GM12874 (cell line): ENCODE measurements around the gene LAMB1.

Experiments
- CTCF ChIP-seq: IDR thresholded peaks from 2 replicates; pipeline ENCODE4 v1.5.1; 2011; ENCODE audit warnings: low read depth, mild to moderate bottlenecking, control low read depth, low read length, moderate library complexity; ENCODE audit not compliant: insufficient read depth

LAMB1 gene

DNA sequence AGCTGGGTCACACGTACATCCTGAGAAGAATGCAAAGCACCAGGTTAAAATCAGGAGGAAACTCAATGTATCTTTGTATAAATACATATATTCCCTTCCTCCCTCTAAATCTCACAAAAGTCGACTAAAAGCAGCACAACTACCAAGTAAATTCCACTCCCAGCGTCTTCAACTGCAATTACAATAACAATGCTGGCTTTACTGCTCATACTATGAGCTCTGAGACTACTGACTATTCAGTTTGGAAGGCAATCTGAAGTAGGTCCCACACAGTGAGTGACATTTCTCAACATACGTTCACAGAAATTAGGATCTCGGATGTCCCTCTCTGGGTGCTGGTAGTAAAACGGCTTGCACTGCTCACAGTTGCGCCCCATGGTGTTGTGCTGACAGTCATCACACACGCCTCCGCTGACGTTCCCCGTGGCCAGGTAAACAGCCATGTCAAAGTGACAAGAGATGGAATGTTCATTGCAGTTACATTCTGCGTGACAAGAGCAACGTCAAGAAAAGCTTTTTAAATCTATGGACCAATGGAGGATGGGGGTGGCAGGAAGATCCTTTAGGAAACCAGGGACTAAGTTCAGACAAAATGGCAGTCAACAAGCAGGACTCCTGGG is 27.5 kb downstream of the LAMB1 start:
- TF ChIP-seq CTCF, result no peak

- TF ChIP-seq CTCF, result no peak
Measured at GRCh38 chr7:107973861-107974260, 29.1 kb downstream of the LAMB1 start.

- TF ChIP-seq CTCF, result no peak
Measured at GRCh38 chr7:107972941-107973376, 30.0 kb downstream of the LAMB1 start.

DNA sequence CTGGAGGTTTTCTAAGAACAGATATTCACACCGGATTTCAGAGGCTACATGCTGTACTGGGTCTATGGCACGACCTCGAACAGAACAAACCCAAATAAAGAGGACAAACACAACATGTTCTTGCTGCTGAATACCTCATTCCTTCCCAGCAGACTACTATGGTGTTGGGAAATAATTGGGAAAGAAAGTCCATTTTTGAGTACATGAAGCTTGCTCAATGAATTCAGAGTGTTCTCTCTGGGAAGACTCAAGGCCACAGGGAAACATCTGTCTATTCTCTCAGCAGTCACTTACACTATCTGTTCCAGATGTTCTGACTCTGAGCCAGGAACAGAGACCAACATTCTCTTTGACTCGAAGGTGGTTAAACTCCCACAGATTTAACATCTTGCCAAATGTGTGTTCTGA is 30.9 kb downstream of the LAMB1 start:
- TF ChIP-seq CTCF, result no peak

DNA sequence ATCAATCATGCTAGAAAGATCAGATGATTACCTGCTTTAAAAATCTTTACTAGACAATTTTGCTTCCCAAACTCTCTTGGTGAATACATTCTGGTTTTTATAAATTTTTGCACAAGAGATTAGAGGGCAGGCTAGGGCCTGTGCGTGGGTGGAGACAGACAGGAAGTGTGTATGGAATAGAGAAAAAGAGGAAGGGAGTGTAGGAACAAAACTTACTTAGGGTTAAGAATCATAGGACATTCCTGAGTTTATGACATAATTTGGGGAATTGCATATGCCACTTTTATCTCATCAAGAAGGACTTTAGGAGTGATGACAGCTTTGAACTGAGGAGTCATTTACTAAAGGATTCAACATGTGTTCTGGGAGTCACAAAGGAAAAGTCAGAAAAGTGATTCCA is 31.3 kb downstream of the LAMB1 start:
- TF ChIP-seq CTCF, result no peak

DNA sequence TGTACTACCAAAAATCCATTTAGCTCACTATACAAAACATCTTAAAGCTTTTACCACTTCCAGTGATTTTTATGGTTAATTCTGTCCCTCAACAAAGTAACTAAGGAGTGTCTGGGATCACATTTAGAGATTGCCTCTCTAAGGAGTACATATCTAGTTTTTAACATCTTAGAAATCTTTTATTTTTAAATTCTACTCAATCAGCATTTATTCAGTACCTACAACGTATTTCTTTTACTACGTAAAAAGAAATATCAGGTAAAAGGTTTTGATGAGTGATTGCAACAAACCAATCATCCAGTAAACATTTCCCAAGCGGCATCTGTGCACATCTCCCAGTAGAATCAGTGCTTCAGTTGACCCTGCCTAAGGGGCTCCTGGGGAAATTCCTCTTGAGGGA is 31.9 kb downstream of the LAMB1 start:
- TF ChIP-seq CTCF, result no peak

DNA sequence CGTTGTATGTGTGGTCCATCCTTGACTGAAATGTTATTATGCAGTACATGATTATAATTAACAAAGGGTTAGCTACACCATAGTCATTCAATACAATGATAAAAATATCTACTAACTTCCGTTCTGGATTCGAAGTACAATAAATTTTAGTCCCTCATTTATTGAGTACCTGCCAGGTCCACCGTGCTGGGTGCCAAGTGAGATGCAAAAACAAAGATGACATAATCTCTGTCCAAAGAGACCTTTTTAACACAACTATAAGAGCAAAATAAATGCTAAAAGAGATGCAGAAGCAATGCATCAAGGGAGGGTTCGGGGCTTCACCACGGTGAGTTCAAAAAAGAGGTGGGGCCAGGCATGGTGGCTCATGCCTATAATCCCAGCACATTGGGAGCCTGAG is 33.1 kb downstream of the LAMB1 start:
- TF ChIP-seq CTCF, result no peak
